KMS-11 (cell line): ENCODE data around the gene CORO2B.

Source experiments
- H2AFZ ChIP-seq: fragments of 200-600 bp; sonication (generic); 2 replicates; pipeline ENCODE4 v1.6.1; 2016; ENCODE audit warnings: antibody characterized with exemption, mixed run types, low read depth
- H3K27ac ChIP-seq: fragments of 200-600 bp; sonication (generic); 2 replicates; pipeline ENCODE4 v1.6.1; 2016; ENCODE audit warnings: mild to moderate bottlenecking, mixed run types
- H3K27me3 ChIP-seq: fragments of 200-600 bp; sonication (generic); 2 replicates; pipeline ENCODE4 v1.6.1; 2017; ENCODE audit warnings: mild to moderate bottlenecking, low read depth, mixed run types, moderate library complexity; ENCODE audit not compliant: insufficient read depth
- H3K36me3 ChIP-seq: fragments of 200-600 bp; sonication (generic); 2 replicates; pipeline ENCODE4 v1.6.1; 2017; ENCODE audit warnings: mild to moderate bottlenecking, mixed run types; ENCODE audit not compliant: insufficient read depth
- H3K4me1 ChIP-seq: fragments of 200-600 bp; sonication (generic); 2 replicates; pipeline ENCODE4 v1.6.1; 2016; ENCODE audit warnings: mild to moderate bottlenecking, low read depth, mixed run types; ENCODE audit not compliant: poor library complexity, severe bottlenecking
- H3K4me2 ChIP-seq: fragments of 200-600 bp; sonication (generic); 2 replicates; pipeline ENCODE4 v1.7.0; 2016; ENCODE audit warnings: mild to moderate bottlenecking, mixed run types
- H3K4me3 ChIP-seq: fragments of 200-600 bp; sonication (generic); IDR thresholded peaks from 2 replicates; pipeline ENCODE4 v1.6.1; 2017; ENCODE audit warnings: low read depth, low read length, mixed read lengths; ENCODE audit not compliant: insufficient read depth
- H3K79me2 ChIP-seq: fragments of 200-600 bp; sonication (generic); 2 replicates; pipeline ENCODE4 v1.6.1; 2016; ENCODE audit warnings: low read depth, mixed run types; ENCODE audit not compliant: insufficient read depth
- H3K9ac ChIP-seq: fragments of 200-600 bp; sonication (generic); 2 replicates; pipeline ENCODE4 v1.6.1; 2016; ENCODE audit warnings: mild to moderate bottlenecking, mixed run types
- H4K20me1 ChIP-seq: fragments of 200-600 bp; sonication (generic); 2 replicates; pipeline ENCODE4 v1.6.1; 2016; ENCODE audit warnings: mild to moderate bottlenecking, mixed run types; ENCODE audit not compliant: insufficient read depth
- CTCF ChIP-seq: fragments of 200-600 bp; sonication (generic); conservative IDR thresholded peaks from 2 replicates; pipeline ENCODE4 v1.6.1; 2017; ENCODE audit warnings: low read depth, mild to moderate bottlenecking, antibody characterized with exemption, low read length, moderate library complexity, mixed read lengths

CORO2B gene

GRCh38 chr15:68617001-68617400 is 38.2 kb downstream of the CORO2B start:
- Histone ChIP-seq H4K20me1 (no peaks in the 10 kb centered on the region), H3K27me3 (no peaks in the 10 kb centered on the region), H3K4me2 (no peak overlapping the region), H3K27ac (no peak overlapping the region), H3K79me2 (no peaks in the 10 kb centered on the region), H3K9ac (no peak overlapping the region), H3K4me3 (no peak overlapping the region), H3K4me1 (no peaks in the 10 kb centered on the region), H3K36me3 (no peaks in the 10 kb centered on the region), H2AFZ (no peak overlapping the region)
- TF ChIP-seq CTCF: no peak

GRCh38 chr15:68617777-68618176 is 39.0 kb downstream of the CORO2B start:
- Histone ChIP-seq H3K4me2 (no peak overlapping the region), H3K9ac (no peak overlapping the region)

GRCh38 chr15:68618394-68618793 is 39.6 kb downstream of the CORO2B start:
- no peak overlapping the region for H3K4me2 ChIP-seq
- no peak overlapping the region for H2AFZ ChIP-seq
- TF ChIP-seq CTCF: no peak
- no peak overlapping the region for H3K9ac ChIP-seq
- no peaks in the 10 kb centered on the region for H4K20me1 ChIP-seq
- no peaks in the 10 kb centered on the region for H3K4me1 ChIP-seq
- no peaks in the 10 kb centered on the region for H3K79me2 ChIP-seq
- H3K4me3 ChIP-seq: no peak overlapping the region
- no peaks in the 10 kb centered on the region for H3K36me3 ChIP-seq
- H3K27ac ChIP-seq: no peak overlapping the region
- no peaks in the 10 kb centered on the region for H3K27me3 ChIP-seq

More at GRCh38 chr15:68617777-68618176, 39.0 kb downstream of the CORO2B start:
- Histone ChIP-seq H3K4me3 (no peak overlapping the region), H3K79me2 (no peaks in the 10 kb centered on the region), H4K20me1 (no peaks in the 10 kb centered on the region), H3K27ac (no peak overlapping the region), H3K4me1 (no peaks in the 10 kb centered on the region), H2AFZ (no peak overlapping the region), H3K36me3 (no peaks in the 10 kb centered on the region), H3K27me3 (no peaks in the 10 kb centered on the region)
- no peak for TF ChIP-seq CTCF

GRCh38 chr15:68618908-68619698 is 40.3 kb downstream of the CORO2B start:
- no peak for TF ChIP-seq CTCF
- no peak overlapping the region for H3K27ac ChIP-seq
- no peaks in the 10 kb centered on the region for H3K27me3 ChIP-seq
- H3K79me2 ChIP-seq: no peaks in the 10 kb centered on the region
- H2AFZ ChIP-seq: no peak overlapping the region
- no peak overlapping the region for H3K4me2 ChIP-seq
- no peaks in the 10 kb centered on the region for H3K36me3 ChIP-seq
- no peaks in the 10 kb centered on the region for H3K4me1 ChIP-seq
- H3K9ac ChIP-seq: no peak overlapping the region
- H4K20me1 ChIP-seq: no peaks in the 10 kb centered on the region
- H3K4me3 ChIP-seq: no peak overlapping the region
